Activated CD4-positive, alpha-beta T cell treated with anti-CD3 and anti-CD28 coated beads for 36 hours (primary cell): ENCODE data around the gene VPS37C. TPM values are rescaled to one million over a fixed set of nuclear protein-coding genes. Genes with fewer than 3 reads are reported as not detected.
"Not testable (repeated sequence)": the region's sequence is repeated elsewhere in the genome, so short reads cannot be mapped to it uniquely, and the experiment has no call there.

Source experiments
- ATAC-seq: fragments of 200-7000 bp; cut with Tn5 transposase; one replicate; pipeline ENCODE4 v1.10.0; 2021; ENCODE audit warnings: mild to moderate bottlenecking, moderate library complexity
- CTCF ChIA-PET: fragments of 350-600 bp; sonication (Branson Sonifier 250); formaldehyde crosslinking; loops from one replicate; lab custom pipeline; 2021; ENCODE audit warnings: antibody characterized with exemption; lab: Charles Lee
- POLR2A ChIA-PET: fragments of 350-600 bp; sonication (Branson Sonifier 250); formaldehyde crosslinking; loops from one replicate; lab custom pipeline; 2021; ENCODE audit warnings: antibody characterized with exemption, inconsistent platforms; lab: Charles Lee
- DNase-seq: peaks from one replicate; pipeline ENCODE4 v3.0.0-alpha.2; 2020
- H3K27ac Mint-ChIP-seq: one replicate; pipeline ENCODE4 v1.8.0; 2021; ENCODE audit warnings: mixed read lengths
- H3K27me3 Mint-ChIP-seq: one replicate; pipeline ENCODE4 v1.8.0; 2021; ENCODE audit warnings: mixed read lengths
- H3K36me3 Mint-ChIP-seq: one replicate; pipeline ENCODE4 v1.8.0; 2021; ENCODE audit warnings: low read depth, mixed read lengths
- H3K4me1 Mint-ChIP-seq: one replicate; pipeline ENCODE4 v1.8.0; 2021; ENCODE audit warnings: mixed read lengths
- H3K4me3 Mint-ChIP-seq: one replicate; pipeline ENCODE4 v1.8.0; 2021; ENCODE audit warnings: mild to moderate bottlenecking, moderate library complexity, mixed read lengths
- H3K9me3 Mint-ChIP-seq: one replicate; pipeline ENCODE4 v1.8.0; 2021; ENCODE audit warnings: low read depth, mixed read lengths
- intact Hi-C, 2 experiments: fragments of 100-400 bp; cut with DNase I in 1 of 2; cut with micrococcal nuclease in 1 of 2; formaldehyde crosslinking; loops; one replicate each; pipeline versions ENCODE4 v1.14.2 to v1.15.1; 2022 to 2024; cut with DNase I, micrococcal nuclease
- total RNA-seq, 2 experiments: library from RNA; stranded (reverse); gene quantifications; one replicate each; pipeline ENCODE4 v1.2.3, GENCODE V29; 2021

The VPS37C gene
- total RNA-seq, 2 experiments from 2014 or later = 9.5 to 10.6 TPM

- ATAC-seq, intact Hi-C loops, CTCF ChIA-PET, H3K9me3 Mint-ChIP-seq, H3K27me3 Mint-ChIP-seq, DNase-seq, POLR2A ChIA-PET: not testable (repeated sequence)
- Mint-ChIP-seq H3K27ac (peak overlapping the region; percentile 98), H3K36me3 (peaks cover 26% of the 10 kb centered on the region), H3K4me3 (peak overlapping the region; percentile 31), H3K4me1 (peaks cover 51% of the 10 kb centered on the region)
Observed at GRCh38 chr11:61094167-61094566, 67.1 kb downstream of the VPS37C start.

- no peak for ATAC-seq
- peak; percentile 4 for DNase-seq
- Mint-ChIP-seq H3K4me3 (peak overlapping the region; percentile 91), H3K27ac (peak overlapping the region; percentile 98), H3K9me3 (peaks cover 2% of the 10 kb centered on the region), H3K27me3 (no peaks in the 10 kb centered on the region), H3K36me3 (peaks cover 28% of the 10 kb centered on the region), H3K4me1 (peaks cover 53% of the 10 kb centered on the region)
- intact Hi-C loops = no loop called here
- ChIA-PET CTCF (interaction anchor here (0.7 to 2.5 kb wide), 7 partner anchors 9 to 32 kb away, joined by 4 to 9 read pairs (median 5); partner anchors contain the start of gene CD5), POLR2A (interaction anchor here (0.7 to 3.9 kb wide), 10 partner anchors 11 to 115 kb away, joined by 3 to 35 read pairs (median 12); no protein-coding TSS in a partner anchor)
Observed at GRCh38 chr11:61092908-61093763, 68.1 kb downstream of the VPS37C start.

GRCh38 chr11:61092280-61092766 is 68.9 kb downstream of the VPS37C start:
- Mint-ChIP-seq H3K4me3 (peak overlapping the region; percentile 91), H3K4me1 (peaks cover 60% of the 10 kb centered on the region), H3K36me3 (peaks cover 35% of the 10 kb centered on the region), H3K27ac (peak overlapping the region; percentile 98), H3K9me3 (peaks cover 2% of the 10 kb centered on the region), H3K27me3 (no peaks in the 10 kb centered on the region)
- peak; percentile 83 for DNase-seq
- intact Hi-C loops = no loop called here
- POLR2A ChIA-PET = interaction anchor here (0.9 to 3.9 kb wide), 14 partner anchors 11 to 114 kb away, joined by 3 to 35 read pairs (median 7); no protein-coding TSS in a partner anchor
- ATAC-seq = peak; percentile 62
- CTCF ChIA-PET = interaction anchor here (0.7 to 2.5 kb wide), 9 partner anchors 10 to 126 kb away, joined by 3 to 9 read pairs (median 4); partner anchors contain the start of gene CD5

- Mint-ChIP-seq H3K4me3 (peak overlapping the region; percentile 91), H3K36me3 (peaks cover 37% of the 10 kb centered on the region), H3K27me3 (no peaks in the 10 kb centered on the region), H3K27ac (peak overlapping the region; percentile 98), H3K4me1 (peaks cover 63% of the 10 kb centered on the region), H3K9me3 (peaks cover 2% of the 10 kb centered on the region)
- intact Hi-C loops = loop anchor here (1.0 kb wide), 2 partner anchors 11 to 30 kb away; partner anchors contain the start of gene CD5 (in 1 of the 2)
- ChIA-PET POLR2A (interaction anchor here (0.6 to 3.9 kb wide), 22 partner anchors 10 to 113 kb away, joined by 3 to 35 read pairs (median 6); no protein-coding TSS in a partner anchor), CTCF (interaction anchor here (0.7 to 2.5 kb wide), 11 partner anchors 10 to 126 kb away, joined by 3 to 9 read pairs (median 3); partner anchors contain the start of gene CD5)
- peak; percentile 71 for ATAC-seq
- DNase-seq = peak; percentile 84
Observed at GRCh38 chr11:61091373-61092279, 69.6 kb downstream of the VPS37C start.

- DNase-seq (peak; percentile 36), ATAC-seq (peak; percentile 4)
- H3K4me1 Mint-ChIP-seq = peaks cover 65% of the 10 kb centered on the region
Observed at GRCh38 chr11:61090982-61091372, 70.2 kb downstream of the VPS37C start.

GRCh38 chr11:61090521-61090920 is 70.7 kb downstream of the VPS37C start:
- ATAC-seq (no peak), DNase-seq (peak; percentile 14)
- Mint-ChIP-seq H3K4me3 (peak overlapping the region; percentile 91), H3K27me3 (no peaks in the 10 kb centered on the region), H3K27ac (peak overlapping the region; percentile 98), H3K36me3 (peaks cover 39% of the 10 kb centered on the region), H3K4me1 (peaks cover 63% of the 10 kb centered on the region), H3K9me3 (peaks cover 2% of the 10 kb centered on the region)
- intact Hi-C loops = no loop called here
- ChIA-PET POLR2A (interaction anchor here (0.7 to 3.9 kb wide), 6 partner anchors 9 to 49 kb away, joined by 3 to 35 read pairs (median 11); no protein-coding TSS in a partner anchor), CTCF (interaction anchor here (1.1 to 2.5 kb wide), 3 partner anchors 10 to 64 kb away, joined by 3 to 9 read pairs (median 5); no protein-coding TSS in a partner anchor)

More at GRCh38 chr11:61090982-61091372, 70.2 kb downstream of the VPS37C start:
- Mint-ChIP-seq H3K9me3 (peaks cover 2% of the 10 kb centered on the region), H3K27ac (peak overlapping the region; percentile 98), H3K36me3 (peaks cover 39% of the 10 kb centered on the region), H3K4me3 (peak overlapping the region; percentile 91), H3K27me3 (no peaks in the 10 kb centered on the region)
- ChIA-PET CTCF (interaction anchor here (0.8 to 2.5 kb wide), 4 partner anchors 20 to 116 kb away, joined by 3 to 5 read pairs (median 3); no protein-coding TSS in a partner anchor), POLR2A (interaction anchor here (0.7 to 3.9 kb wide), 18 partner anchors 10 to 112 kb away, joined by 3 to 35 read pairs (median 8); no protein-coding TSS in a partner anchor)
- intact Hi-C loops = loop anchor here (1.0 kb wide), 2 partner anchors 11 to 30 kb away; partner anchors contain the start of gene CD5 (in 1 of the 2)

GRCh38 chr11:61089806-61090491 is 71.3 kb downstream of the VPS37C start:
- intact Hi-C loops = no loop called here
- DNase-seq = peak; percentile 13
- peaks cover 2% of the 10 kb centered on the region for H3K9me3 Mint-ChIP-seq
- CTCF ChIA-PET = interaction anchor here (0.8 to 2.5 kb wide), 4 partner anchors 9 to 178 kb away, joined by 3 to 9 read pairs (median 4); no protein-coding TSS in a partner anchor
- ATAC-seq = no peak
- no peaks in the 10 kb centered on the region for H3K27me3 Mint-ChIP-seq
- POLR2A ChIA-PET = interaction anchor here (0.6 to 3.9 kb wide), 6 partner anchors 9 to 109 kb away, joined by 3 to 35 read pairs (median 6); no protein-coding TSS in a partner anchor
- H3K4me1 Mint-ChIP-seq = peaks cover 59% of the 10 kb centered on the region
- H3K4me3 Mint-ChIP-seq = peak overlapping the region; percentile 91
- H3K27ac Mint-ChIP-seq = peak overlapping the region; percentile 98
- H3K36me3 Mint-ChIP-seq = peaks cover 39% of the 10 kb centered on the region

GRCh38 chr11:61087426-61088119 is 73.7 kb downstream of the VPS37C start:
- Mint-ChIP-seq H3K27ac (peak overlapping the region; percentile 61), H3K4me3 (peak overlapping the region; percentile 28), H3K27me3 (no peaks in the 10 kb centered on the region), H3K9me3 (peaks cover 3% of the 10 kb centered on the region), H3K4me1 (peaks cover 50% of the 10 kb centered on the region), H3K36me3 (peaks cover 49% of the 10 kb centered on the region)
- ChIA-PET POLR2A (interaction anchor here (0.8 to 1.0 kb wide), 3 partner anchors 9 to 67 kb away, joined by 3 to 6 read pairs (median 3); partner anchors contain the start of gene CD5), CTCF (interaction anchor here (0.6 to 2.9 kb wide), 6 partner anchors 18 to 320 kb away, joined by 3 to 8 read pairs (median 4); no protein-coding TSS in a partner anchor)
- DNase-seq = peak; percentile 8
- intact Hi-C loops = no loop called here
- ATAC-seq = no peak

GRCh38 chr11:61083601-61084147 is 77.6 kb downstream of the VPS37C start:
- CTCF ChIA-PET = interaction anchor here (0.5 to 1.6 kb wide), 7 partner anchors 15 to 78 kb away, joined by 3 to 7 read pairs (median 3); partner anchors contain the start of gene VPS37C
- H3K36me3 Mint-ChIP-seq = peaks cover 58% of the 10 kb centered on the region
- H3K9me3 Mint-ChIP-seq = peaks cover 3% of the 10 kb centered on the region
- H3K27ac Mint-ChIP-seq = peak overlapping the region; percentile 99
- H3K27me3 Mint-ChIP-seq = no peaks in the 10 kb centered on the region
- H3K4me3 Mint-ChIP-seq = peak overlapping the region; percentile 87
- peaks cover 64% of the 10 kb centered on the region for H3K4me1 Mint-ChIP-seq
- DNase-seq = peak; percentile 86
- POLR2A ChIA-PET = interaction anchor here (0.6 to 2.0 kb wide), 7 partner anchors 16 to 77 kb away, joined by 3 to 12 read pairs (median 3); partner anchors contain the start of gene CD5
- intact Hi-C loops = loop anchor here (2.0 to 5.0 kb wide), 11 partner anchors 19 to 171 kb away; partner anchors contain the start of genes VPS37C (in 2 of the 2), CD5 (in 1 of the 2) and TMEM109 (in 1 of the 2)
- ATAC-seq = peak; percentile 66
